GM12891 (cell line): ENCODE data around the gene SEPTIN12.
A peak's percentile ranks its signal among the peaks of the same experiment; 100 is the strongest.

ENCODE experiments used
- DNase-seq: peaks from one replicate; pipeline ENCODE4 v3.0.0; 2011; ENCODE audit warnings: low spot score; ENCODE audit not compliant: insufficient read length
- FAIRE-seq: peaks from 2 replicates; lab custom pipeline; 2011; peaks lifted over from hg19 to GRCh38; lab: Jason Lieb, UNC
- PAX5 ChIP-seq: IDR thresholded peaks from 2 replicates; pipeline ENCODE4 v1.6.1; 2011; ENCODE audit warnings: low read length, moderate library complexity, mild to moderate bottlenecking; ENCODE audit not compliant: insufficient read depth, severe bottlenecking
- POLR2A ChIP-seq: IDR thresholded peaks from 2 replicates; pipeline ENCODE4 v1.6.1; 2011; ENCODE audit warnings: low read depth, low read length, control low read depth
- POLR2AphosphoS5 ChIP-seq: IDR thresholded peaks from 2 replicates; pipeline ENCODE4 v1.6.1; 2011; ENCODE audit warnings: low read depth, low read length, control low read depth
- POU2F2 ChIP-seq: IDR thresholded peaks from 2 replicates; pipeline ENCODE4 v1.6.1; 2011; ENCODE audit warnings: low read depth, mild to moderate bottlenecking, control low read depth, low read length, moderate library complexity
- SPI1 ChIP-seq: IDR thresholded peaks from 2 replicates; pipeline ENCODE4 v1.6.1; 2011; ENCODE audit warnings: low read depth, low read length, control low read depth
- TAF1 ChIP-seq: IDR thresholded peaks from 2 replicates; pipeline ENCODE4 v1.6.1; 2011; ENCODE audit warnings: low read depth, low read length, control low read depth

Gene SEPTIN12

DNA sequence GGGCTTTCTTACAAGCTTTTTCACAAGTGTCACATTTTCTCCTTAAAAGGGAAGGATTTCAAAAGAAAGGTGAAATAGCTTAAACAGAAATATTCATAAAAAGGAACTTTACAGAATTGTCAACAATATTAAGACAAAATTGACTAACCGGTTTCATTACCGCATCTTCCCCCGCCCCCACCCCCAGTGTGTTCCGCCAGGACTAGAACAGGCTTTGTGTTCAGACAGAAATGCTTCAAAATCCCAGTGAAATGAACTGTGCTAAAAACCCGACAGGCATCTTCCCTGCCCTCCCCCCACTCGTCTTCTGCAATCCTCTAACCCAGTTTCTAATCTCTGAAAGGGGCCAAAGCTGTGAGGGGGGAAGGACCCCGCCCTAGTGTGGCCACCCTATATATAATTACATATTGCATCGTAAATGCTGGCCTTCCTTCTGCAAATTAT, 15.3 kb upstream of the SEPTIN12 start:
- DNase-seq = no peak
- no peak for FAIRE-seq

GRCh38 chr16:4802659-4803287, 14.6 kb upstream of the SEPTIN12 start:
- no peak for TF ChIP-seq POU2F2
- TF ChIP-seq POLR2AphosphoS5 = no peak
- no peak for TF ChIP-seq SPI1
- no peak for TF ChIP-seq TAF1
- no peak for TF ChIP-seq POLR2A
- TF ChIP-seq PAX5 = no peak
- FAIRE-seq (peak; percentile 97), DNase-seq (peak; percentile 99)

More for the DNA sequence above, 15.3 kb upstream of the SEPTIN12 start:
- TF ChIP-seq TAF1 = no peak
- TF ChIP-seq POU2F2 = no peak
- TF ChIP-seq POLR2A = no peak
- no peak for TF ChIP-seq POLR2AphosphoS5
- no peak for TF ChIP-seq PAX5
- TF ChIP-seq SPI1 = no peak

GRCh38 chr16:4801962-4802658, 14.0 kb upstream of the SEPTIN12 start, which contains the start of gene ROGDI:
Gene ROGDI (minus strand): TSS chr16:4802633. CDS start chr16:4802571, 62 bp downstream.
- no peak for TF ChIP-seq SPI1
- TF ChIP-seq PAX5 = no peak
- TF ChIP-seq POLR2AphosphoS5 = no peak
- no peak for TF ChIP-seq POLR2A
- no peak for TF ChIP-seq POU2F2
- TF ChIP-seq TAF1 = no peak
- no peak for FAIRE-seq
- DNase-seq = peak; percentile 71

GRCh38 chr16:4801051-4801961, 13.2 kb upstream of the SEPTIN12 start:
- TF ChIP-seq POU2F2 (no peak), POLR2AphosphoS5 (no peak), SPI1 (no peak), PAX5 (no peak), POLR2A (no peak), TAF1 (no peak)
- FAIRE-seq = no peak

GRCh38 chr16:4800290-4801041, 12.3 kb upstream of the SEPTIN12 start:
- no peak for FAIRE-seq
- DNase-seq = peak; percentile 33
- TF ChIP-seq TAF1 = no peak
- TF ChIP-seq SPI1 = peak; percentile 26; the same call in 1 of the 2 replicates
- TF ChIP-seq POLR2AphosphoS5 = no peak
- no peak for TF ChIP-seq PAX5

More at GRCh38 chr16:4801051-4801961, 13.2 kb upstream of the SEPTIN12 start:
- DNase-seq = no peak

- FAIRE-seq (no peak), DNase-seq (no peak)
- no peak for TF ChIP-seq POLR2AphosphoS5
- no peak for TF ChIP-seq PAX5
- no peak for TF ChIP-seq SPI1
- TF ChIP-seq POLR2A = no peak
- no peak for TF ChIP-seq POU2F2
- TF ChIP-seq TAF1 = no peak
These were observed 11.2 kb upstream of the SEPTIN12 start for GRCh38 chr16:4799171-4799855.

DNA sequence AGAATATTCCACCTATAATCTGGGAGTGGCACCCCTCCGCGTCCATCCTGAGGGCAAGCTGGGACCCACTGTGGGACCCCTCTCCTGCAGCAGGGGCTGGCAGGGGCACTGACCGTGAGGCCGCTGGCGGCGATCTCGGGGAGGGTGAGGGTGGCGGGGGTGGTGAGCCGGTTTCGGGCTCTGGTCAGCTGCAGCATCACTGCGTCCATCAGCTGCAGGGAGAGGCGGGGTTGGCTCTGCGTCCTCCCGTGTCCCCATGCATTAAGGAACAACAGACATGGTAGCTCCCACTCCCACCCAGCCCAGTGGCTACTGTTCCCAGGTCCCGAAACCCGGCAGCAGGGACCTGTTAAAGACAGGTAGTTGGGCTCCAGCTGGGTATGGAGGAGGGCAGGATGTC, 10.3 kb upstream of the SEPTIN12 start:
- no peak for DNase-seq
- TF ChIP-seq POU2F2 = no peak
- no peak for TF ChIP-seq PAX5
- no peak for FAIRE-seq

- TF ChIP-seq PAX5 (no peak), POLR2AphosphoS5 (no peak), POLR2A (no peak), POU2F2 (no peak), TAF1 (no peak), SPI1 (no peak)
- DNase-seq = no peak
- no peak for FAIRE-seq
These were observed 9.7 kb upstream of the SEPTIN12 start for GRCh38 chr16:4797805-4798252.
